A172 (cell line): ENCODE results near the gene GXYLT2. TPM values are rescaled to one million over a fixed set of nuclear protein-coding genes. Genes with fewer than 3 reads are reported as not detected.

ENCODE experiments used
- DNase-seq: peaks from one replicate; pipeline ENCODE4 v3.0.0-alpha.2; 2015; ENCODE audit warnings: low spot score
- total RNA-seq: library from RNA; depleted of rRNA; stranded (reverse); fragments of >200 nt; shearing (Covaris generic); gene quantifications from 2 replicates; pipeline ENCODE4 v1.2.3, GENCODE V29; 2014; rRNA removed

GXYLT2 gene, protein sequence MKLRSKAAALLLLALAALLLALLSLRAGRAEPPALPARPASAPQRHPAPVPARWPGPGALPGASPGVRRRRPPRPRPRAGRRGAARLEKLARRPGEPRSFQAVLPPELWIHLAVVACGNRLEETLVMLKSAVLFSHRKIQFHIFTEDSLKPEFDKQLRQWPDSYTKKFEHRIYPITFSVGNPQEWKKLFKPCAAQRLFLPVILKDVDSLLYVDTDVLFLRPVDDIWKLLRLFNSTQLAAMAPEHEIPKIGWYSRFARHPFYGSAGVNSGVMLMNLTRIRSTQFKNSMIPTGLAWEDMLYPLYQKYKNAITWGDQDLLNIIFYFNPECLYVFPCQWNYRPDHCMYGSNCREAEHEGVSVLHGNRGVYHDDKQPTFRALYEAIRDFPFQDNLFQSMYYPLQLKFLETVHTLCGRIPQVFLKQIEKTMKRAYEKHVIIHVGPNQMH
- 6.0 and 6.6 TPM in 2 replicates for total RNA-seq

DNA sequence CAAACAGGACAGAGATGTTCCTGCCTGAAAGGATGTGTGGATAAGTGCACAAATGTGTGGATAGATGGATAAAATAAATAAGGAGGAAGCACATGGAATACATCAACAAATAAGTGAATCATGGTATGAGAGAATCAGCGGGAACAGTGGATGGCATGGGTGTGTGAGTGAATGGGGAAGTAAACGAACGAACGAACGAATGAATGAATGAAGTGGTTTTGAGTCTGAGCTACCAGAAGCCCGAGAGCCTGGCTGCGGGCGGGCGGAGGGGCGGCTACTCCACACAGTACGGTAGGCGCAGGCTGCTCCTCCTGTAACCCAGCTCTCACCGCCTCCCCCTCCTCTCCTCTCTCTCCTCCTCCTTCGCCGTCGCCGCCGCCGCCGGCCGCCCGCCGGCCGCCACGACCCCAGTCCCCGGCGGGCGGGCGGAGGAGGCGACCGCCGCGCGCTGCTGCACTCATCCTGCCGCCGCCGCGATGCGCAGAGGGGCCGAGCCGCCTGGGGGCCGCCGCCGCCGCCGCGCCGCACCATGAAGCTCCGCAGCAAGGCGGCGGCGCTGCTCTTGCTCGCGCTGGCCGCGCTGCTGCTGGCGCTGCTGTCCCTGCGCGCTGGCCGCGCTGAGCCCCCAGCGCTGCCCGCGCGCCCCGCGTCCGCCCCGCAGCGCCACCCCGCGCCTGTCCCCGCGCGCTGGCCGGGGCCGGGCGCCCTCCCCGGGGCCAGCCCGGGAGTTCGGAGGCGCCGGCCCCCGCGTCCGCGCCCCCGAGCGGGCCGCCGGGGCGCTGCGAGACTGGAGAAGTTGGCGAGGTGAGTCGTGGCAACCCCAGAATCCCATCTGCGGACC lies at the start of gene GXYLT2:
TSS of gene GXYLT2 (plus strand) at position 342 of the 841 bp plus-strand sequence. CDS start at position 530, 188 bp downstream.
- peak; percentile 52 for DNase-seq

DNA sequence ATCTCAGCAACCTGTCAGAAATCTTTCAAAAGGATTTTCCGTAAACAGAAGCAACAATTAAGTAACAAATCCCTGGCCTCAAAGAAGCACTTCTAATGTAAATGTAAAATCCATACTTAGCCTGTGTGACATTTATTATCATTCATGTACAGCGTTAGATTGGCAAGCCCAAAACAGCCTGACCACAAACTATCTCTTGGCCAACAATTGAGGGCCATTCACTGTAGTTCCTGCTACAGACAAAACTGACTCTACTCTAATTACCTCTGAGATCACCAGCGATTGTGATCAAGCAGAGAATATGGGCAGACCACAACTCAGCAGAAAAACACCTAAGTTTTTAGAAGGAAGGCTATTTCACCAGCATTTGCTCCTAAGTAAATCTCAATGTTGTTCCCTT lies 48.8 kb upstream of the GXYLT2 start:
- no peak for DNase-seq

DNA sequence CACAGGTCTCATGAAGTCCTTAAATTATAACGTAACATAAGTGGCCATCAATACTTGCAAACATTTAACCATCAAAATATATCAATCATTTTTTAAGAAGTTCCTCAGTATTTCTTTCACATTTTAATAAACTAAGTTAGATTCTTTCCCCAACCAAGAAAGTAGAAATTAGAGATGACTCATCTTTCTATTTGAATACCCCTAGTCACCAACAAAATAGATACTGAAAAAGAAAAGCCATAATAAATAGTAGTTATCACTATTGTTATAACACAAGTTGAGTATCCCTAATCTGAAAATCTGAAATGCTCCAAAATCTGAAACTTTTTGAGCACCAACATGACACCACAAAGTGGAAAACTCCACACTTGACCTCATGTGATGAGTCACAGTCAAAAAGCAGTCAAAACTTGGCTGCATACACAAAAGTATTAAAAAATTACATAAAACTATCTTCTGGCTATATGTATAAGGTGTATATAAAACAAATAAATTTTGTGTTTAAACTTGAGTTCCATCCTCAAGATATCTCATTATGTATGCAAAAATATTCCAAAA lies 43.3 kb upstream of the GXYLT2 start:
- no peak for DNase-seq

DNA sequence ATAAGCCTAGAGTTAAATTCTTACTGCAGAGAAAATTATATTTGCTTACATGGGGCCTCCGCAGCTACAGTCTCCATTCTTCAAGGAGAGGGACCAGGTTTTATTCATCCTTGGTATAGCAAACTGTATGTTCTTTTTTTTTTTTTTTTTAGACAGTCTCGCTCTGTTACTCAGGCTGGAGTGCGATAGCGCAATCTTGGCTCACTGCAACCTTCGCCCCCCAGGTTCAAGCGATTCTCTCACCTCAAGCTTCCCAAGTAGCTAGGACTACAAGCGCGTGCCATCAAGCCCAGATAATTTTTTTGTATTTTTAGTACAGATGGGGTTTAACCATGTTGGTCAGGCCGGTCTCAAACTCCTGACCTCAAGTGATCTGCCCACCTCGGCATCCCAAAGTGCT lies 41.7 kb upstream of the GXYLT2 start:
- no peak for DNase-seq

DNA sequence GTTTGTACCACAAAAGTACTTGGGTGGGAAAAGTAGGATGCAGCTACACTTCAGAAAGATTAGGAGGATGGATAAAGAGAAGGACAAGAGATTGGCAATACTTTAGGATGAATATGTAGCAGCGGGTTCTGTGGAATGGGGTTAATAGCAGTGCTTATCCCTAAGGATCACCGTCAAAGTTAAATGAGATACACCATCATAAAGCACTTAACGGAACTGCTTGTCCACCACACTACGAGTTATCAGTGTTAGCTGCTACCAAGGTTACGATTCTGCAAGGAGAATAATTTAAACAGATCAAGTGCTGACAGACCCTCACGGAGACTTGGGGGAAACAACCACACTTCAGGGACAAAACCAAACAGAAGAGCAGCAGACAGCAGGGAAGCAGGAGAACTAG lies 40.6 kb upstream of the GXYLT2 start:
- no peak for DNase-seq

DNA sequence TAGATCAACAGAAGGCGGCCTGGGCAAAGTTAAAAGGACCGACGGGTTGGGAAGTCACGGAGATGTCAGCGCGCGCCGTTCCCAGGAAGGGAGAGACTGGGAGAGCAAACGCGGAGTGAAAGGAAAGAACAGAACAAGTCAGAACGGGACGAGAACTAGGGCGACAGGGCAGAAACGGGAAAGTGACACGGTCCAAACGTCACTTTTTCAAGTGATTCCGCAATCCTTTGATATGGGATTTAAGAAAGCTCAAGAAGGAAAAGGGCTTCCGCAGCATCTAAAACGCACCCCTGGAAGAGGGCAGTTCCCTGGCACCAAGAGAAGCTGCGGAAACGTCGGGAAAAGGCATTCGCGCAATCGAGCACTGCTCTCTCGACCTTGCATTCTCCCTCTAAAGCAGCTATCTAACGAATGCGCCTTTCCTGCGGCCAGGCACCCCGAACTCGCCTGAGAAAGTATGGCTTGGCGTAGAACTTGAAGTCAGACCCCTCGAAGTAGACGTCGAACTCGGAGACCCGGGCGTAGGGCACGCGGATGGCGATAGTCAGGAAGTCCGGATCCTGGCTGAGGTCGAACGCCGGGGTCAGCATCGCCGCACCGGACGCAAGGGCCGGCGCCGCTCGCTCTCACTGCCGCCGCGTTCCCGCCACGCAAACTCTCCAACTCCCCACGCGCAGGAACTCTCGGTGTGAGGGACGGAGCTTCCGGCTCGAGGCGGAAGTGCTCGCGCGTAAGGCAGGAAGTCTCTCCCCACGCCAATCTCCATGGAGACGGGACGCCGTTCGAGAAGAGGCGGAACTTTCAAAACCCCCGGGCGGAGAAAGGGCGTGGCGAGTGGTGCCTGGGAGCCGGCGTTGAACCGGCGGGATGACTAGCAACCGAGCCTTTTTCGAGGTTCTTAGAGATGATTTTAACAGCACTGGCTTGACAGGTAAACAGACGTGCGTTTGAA lies 39.8 kb upstream of the GXYLT2 start, which contains the start of gene SHQ1:
TSS of gene SHQ1 (minus strand) at position 695 of the 952 bp plus-strand sequence. CDS start at position 590, 105 bp downstream.
- DNase-seq: peak; percentile 90

DNA sequence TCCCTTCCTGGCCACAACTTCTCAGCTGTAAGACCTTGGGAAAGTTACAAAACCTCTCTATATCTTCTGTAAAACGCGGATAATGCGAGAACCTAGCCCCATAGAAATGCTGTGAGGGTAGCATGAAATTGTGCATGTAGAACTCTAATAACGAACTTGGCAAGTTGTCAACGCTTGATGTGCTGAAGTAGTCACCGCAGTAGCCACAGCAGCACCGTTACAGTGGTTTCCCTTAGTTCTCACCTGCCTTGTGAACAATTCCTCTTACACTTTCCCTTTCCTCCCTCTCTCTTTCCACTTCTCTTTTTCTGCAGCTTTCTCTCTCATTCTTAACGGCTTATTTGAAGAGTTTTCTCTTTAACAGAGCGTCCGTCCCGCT lies 39.2 kb upstream of the GXYLT2 start:
- DNase-seq: peak; percentile 34

DNA sequence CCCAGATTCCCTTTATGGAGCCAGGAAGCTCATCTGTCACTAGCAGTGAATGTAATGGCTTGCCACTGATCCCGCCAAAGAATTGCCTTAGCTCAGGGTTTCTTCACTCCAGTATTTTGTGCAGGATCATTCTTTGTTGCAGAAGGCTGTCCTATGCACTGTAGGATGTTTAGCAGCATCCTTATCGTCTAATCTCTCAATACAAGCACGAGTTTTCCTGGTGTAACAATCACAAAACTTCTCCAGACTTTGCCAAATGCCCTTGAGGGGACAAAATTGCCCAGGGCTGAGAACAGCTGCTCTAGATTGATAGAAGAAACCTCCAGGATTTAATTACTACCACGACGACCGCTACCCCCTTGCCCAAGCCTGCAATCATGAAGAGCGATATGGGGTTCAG lies 32.8 kb upstream of the GXYLT2 start:
- DNase-seq: no peak

DNA sequence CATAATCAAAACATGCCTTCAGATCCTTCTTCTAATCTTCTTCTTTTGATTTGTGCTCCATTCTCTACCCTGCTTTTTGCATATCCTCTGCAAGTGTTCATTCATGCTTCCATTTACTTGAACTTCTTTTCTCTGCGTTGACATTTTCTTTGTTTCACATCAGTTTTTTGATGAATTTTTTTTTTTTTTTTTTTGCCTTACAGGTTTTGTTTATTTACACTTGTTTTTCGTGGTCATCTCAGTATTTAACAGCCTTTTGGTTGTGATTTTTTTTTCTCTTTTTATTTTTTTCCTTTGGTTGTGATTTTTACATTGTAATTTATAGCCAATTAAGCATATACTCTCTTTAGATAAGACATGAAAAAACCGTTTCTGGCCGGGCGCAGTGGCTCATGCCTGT lies 27.8 kb upstream of the GXYLT2 start:
- DNase-seq: no peak

DNA sequence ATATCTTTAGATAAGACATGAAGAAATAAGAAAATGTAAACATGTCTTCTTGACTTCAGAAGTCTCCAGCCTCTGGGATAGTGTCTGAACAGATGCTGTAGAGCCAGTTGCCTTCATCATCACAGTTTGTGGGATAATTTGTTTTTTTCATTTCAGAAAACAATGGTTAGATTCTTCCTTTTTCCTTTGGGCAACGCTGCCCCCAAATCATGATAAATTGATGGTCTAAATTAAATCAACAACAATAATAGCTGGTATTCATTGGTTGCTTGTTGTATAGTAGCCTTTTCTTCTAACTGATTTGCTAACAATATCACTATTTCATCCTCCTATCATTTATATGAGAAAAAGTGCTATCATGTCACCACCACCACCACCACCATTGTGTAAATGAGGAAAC lies 27.0 kb upstream of the GXYLT2 start:
- DNase-seq: no peak

DNA sequence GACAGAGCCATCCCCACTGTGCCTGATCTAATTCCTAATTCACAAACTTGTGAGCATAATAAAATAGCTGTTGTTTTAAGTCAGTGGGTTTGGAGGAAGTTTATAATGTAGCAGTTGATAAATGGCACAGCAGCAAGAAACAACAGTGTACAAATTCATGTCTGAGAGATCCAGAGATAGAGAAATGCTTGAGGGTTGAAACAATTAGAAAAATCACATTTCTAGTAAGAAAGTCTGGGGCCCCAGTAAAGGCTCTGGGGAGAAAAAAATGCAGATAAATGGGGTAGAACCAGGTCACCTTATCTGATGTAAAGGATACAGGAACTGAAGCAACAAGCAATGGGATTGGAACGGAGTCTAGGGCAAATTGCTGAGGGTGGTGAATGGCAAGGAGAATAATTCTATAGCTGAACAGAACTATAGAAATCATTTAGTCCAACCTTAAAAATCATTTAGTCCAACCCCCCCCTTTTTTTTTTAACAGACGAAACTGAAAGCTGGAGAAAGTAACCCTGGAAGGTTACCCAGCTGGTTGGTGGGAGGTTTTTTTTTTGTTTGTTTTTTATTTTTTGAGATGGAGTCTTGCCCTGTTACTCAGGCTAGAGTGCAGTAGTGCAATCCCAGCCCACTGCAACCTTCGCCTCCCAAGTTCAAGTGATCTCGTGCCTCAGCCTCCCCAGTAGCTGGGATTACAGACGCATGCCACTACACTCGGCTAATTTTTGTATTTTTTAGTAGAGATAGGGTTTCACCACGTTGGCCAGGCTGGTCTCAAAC lies 25.3 kb upstream of the GXYLT2 start:
- DNase-seq: no peak

DNA sequence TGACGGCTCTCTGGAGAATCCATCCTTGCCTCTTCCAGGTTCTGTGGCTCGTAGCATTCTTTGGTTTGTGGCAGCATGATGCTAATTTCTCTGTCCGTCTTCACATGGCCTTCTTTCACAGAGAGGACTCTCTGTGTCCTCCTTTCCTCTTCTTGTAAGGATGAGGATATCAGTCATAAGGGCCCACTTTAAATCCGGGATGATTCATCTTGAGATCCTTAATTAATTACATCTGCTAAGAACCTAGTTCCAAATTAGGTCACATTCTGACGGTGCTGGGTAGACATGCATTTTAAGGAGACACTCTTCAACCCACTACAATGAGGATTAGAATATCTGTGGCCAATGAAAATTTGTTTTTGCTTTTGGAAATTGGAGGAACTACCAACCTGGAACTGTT lies 15.7 kb upstream of the GXYLT2 start:
- no peak for DNase-seq

DNA sequence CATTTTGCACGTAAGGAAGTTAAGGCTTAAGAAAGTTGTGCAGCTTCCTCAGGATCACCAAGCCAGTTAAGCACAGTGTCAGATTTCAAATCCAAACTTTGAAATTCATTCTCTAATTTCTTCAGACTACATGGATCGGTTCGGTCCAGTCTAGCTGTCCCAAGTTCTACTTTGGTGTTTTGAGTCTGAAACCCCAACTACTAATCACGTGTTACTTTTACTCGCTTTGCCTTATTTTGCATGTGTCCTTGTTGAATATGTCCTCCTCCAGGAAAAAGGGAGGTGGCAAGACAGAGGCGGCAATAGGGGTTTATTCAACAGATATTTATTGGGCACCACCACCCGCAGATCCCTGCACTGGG lies 522 bp upstream of the GXYLT2 start:
- DNase-seq: no peak

DNA sequence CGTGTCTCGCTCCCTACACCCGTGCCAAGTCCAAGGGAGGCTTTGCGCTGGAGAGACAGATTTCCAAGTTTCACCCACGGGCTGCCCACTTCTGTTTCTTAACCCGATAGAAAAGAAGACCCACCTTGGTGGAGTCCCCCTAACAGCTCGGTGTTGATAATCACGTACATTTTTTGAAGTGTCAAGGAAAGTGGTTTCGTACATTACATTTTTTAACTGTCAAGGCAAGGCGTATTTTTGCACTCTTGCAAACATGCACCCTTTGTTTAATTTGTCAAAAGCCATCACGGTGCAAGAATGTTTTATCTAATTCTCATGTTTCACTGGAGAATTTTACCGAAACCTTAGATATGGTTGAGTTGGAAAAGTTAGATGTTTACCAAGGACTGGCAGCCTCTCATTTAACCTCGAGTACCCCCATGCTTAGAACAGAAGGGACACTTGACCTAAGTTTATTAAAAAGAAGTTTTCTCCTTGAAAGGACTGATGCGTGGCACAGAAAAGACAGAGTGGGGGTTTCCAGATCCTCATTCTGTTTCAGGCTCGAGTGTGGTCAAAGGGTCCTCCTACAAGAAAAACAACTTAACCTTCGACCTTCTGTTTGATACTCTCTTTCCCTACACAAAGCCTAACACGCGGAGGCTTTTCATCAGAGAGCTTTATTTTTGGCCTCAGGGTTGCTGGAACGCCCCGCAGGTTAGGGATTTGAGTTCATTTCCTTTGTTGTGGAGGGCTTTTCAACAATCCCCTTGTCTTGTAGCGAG lies 882 bp downstream of the GXYLT2 start:
- DNase-seq: no peak

DNA sequence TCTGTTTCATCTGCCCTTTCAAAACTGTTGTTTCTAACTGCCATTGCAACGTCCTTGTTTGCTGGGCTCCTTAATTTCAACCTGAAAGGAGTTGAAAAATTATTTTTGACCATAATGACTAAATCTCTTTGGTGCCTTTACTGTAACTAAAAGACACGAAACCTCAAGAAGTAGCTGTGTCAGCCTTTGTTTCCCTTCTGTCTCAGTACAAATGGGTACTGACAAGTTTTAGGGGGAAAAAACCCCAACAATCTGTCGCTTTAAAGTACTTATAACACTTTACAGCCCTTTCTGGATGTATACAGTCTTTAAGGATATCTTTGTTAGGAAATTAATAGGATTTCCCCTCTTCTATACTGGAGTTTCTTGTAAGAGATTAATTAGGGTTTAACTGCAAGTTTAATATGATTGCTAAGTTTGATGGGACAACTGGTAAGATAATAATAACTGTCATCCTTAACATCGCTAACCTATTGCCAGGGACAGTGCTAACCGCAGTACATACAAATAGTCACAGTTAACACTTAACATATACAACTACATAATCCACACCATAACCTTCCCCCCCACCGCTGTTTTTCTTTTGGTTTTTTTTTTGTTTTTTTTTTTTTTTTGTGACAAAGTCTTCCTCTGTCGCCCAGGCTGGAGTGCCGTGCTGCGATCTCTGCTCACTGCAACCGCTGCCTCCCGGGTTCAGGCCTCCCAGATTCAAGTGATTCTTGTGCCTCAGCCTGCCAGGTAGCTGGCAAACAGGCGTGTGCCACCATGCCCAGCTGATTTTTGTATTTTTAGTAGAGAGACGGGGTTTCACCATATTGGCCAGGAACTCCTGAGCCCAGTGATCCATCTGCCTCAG lies 1.7 kb downstream of the GXYLT2 start:
- DNase-seq: no peak

DNA sequence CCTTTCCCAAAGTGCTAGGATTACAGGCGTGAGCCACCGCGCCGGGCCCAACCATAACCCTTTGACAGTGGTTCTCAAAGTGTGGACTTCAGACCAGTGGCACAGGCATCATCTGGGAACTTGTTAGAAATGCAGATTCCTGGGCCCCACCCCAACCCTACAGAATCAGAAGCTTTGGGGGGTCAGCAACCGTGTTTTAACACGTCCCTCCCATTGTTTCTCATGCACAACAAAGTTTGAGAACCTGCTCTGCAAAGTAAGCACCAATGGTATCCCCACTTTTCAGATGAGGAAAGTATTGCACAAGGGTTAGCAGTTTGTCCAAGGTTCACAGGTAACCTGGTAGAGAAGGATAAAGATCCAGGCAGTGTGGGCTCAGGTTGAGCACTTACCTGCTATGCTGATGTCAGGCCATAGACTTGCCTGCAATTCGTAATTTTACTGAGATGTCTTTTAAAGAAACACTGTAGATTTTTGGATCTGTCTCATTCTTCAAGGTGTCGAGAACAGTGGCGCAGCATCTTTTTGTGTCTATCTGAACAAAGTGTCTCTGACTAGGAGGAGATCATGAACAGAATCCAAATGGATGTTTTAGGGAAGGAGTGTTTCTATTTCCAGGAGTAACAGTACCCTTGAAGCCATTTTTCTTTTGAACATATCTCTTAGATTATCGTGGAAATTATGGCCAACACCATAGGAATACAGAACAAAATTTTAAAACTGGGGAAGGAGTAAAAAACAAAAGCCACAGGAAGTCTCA lies 2.5 kb downstream of the GXYLT2 start:
- DNase-seq: no peak

DNA sequence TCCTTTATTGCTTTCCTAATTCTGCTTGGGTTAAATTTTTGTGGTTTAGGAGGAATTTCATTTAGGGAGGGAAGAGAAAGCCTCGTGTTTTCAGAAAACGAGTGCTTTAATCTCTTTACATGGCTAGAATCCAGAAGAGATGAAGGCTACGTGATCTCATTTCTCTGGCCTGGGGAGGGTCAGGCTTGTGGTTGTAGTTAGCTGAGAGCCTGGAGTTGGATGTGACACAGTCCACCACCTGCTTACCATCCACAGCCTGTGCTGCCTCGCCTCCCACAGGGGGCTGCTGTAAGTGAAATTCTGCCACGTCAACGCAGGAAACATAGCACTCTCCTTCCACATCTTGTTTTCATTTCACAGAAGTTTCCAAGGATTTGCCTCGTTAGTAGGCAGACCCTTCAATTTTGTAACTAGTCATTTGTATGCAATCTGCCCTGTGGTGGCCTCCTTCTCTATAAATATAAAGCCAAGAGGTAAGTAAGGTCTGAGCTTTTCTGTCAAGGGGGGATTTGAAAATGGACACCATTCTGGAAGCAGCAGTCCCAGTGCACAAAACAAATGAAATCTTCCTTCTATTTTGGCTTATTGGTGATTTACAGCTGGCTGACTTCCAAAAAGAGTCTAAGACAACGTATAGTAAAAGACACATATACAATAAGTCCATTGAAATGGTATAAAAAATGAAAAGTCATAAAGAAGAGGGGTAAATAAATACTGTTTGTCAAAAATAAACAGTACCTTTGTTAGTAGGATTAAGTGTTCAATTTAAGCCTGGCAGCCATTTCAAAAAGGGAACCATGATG lies 3.4 kb downstream of the GXYLT2 start:
- peak; percentile 92 for DNase-seq
